ENCODE measurements around the gene SSNA1.

The SSNA1 gene

GRCh38 chr9:137183980-137184595, 4.4 kb upstream of the SSNA1 start:
- H3K9me3 ChIP-seq (ENCODE audit: low read depth, low read length) = no peaks in the 10 kb centered on the region
- H3K36me3 ChIP-seq (ENCODE audit: insufficient read depth, low read length) = peaks cover 8% of the 10 kb centered on the region; the same call in 1 of the 2 replicates
- no peak overlapping the region for H3K4me3 ChIP-seq
- DNase-seq (ENCODE audit: low read depth, low spot score) = no peak
- no peak overlapping the region for H3K9ac ChIP-seq (ENCODE audit: insufficient read length)
- H3K27ac ChIP-seq = no peak overlapping the region
- TF ChIP-seq POLR2AphosphoS5 (IDR thresholded peaks at IDR 0.05; ENCODE audit: borderline replicate concordance, low read depth, low read length) = no peak
- no peak for TF ChIP-seq FOXP2 (optimal IDR thresholded peaks at IDR 0.05; ENCODE audit: control extremely low read depth, extremely low read length, insufficient read depth)
- no peak for TF ChIP-seq EZH2 (IDR thresholded peaks at IDR 0.05)

GRCh38 chr9:137184881-137185660, 3.4 kb upstream of the SSNA1 start:
- peaks cover 11% of the 10 kb centered on the region; the same call in 1 of the 2 replicates for H3K36me3 ChIP-seq (ENCODE audit: insufficient read depth, low read length)
- no peak overlapping the region for H3K27ac ChIP-seq
- no peak for DNase-seq (ENCODE audit: low read depth, low spot score)
- H3K4me3 ChIP-seq = no peak overlapping the region
- no peaks in the 10 kb centered on the region for H3K9me3 ChIP-seq (ENCODE audit: low read depth, low read length)
- TF ChIP-seq EZH2 (IDR thresholded peaks at IDR 0.05) = no peak
- no peak for TF ChIP-seq FOXP2 (optimal IDR thresholded peaks at IDR 0.05; ENCODE audit: control extremely low read depth, extremely low read length, insufficient read depth)
- no peak for TF ChIP-seq POLR2AphosphoS5 (IDR thresholded peaks at IDR 0.05; ENCODE audit: borderline replicate concordance, low read depth, low read length)
- no peak overlapping the region for H3K9ac ChIP-seq (ENCODE audit: insufficient read length)

DNA sequence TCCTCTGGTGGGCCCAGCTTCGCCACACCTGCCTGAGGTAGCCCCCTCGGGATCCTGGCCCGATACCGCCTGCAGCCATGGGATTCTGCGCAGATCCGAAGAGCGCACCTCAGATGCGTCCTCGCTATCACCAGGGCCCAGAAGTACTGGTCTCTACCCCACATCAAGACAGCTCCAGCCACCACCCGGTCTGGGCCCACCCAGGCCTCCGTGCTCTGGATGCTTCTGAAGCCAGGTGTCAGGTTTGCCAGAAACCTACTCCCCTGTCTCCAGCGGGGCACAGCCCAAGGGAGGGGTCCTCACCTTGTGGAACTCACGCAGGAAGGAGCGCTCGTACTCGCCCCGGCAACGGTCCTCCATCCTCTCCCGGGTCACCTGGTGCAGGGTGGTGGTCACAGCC, 2.6 kb upstream of the SSNA1 start:
- Histone ChIP-seq H3K27ac (no peak overlapping the region), H3K4me3 (no peak overlapping the region), H3K9me3 (ENCODE audit: low read depth, low read length) (no peaks in the 10 kb centered on the region), H3K9ac (ENCODE audit: insufficient read length) (no peak overlapping the region), H3K36me3 (ENCODE audit: insufficient read depth, low read length) (peaks cover 14% of the 10 kb centered on the region; the same call in 1 of the 2 replicates)
- no peak for DNase-seq (ENCODE audit: low read depth, low spot score)
- TF ChIP-seq FOXP2 (optimal IDR thresholded peaks at IDR 0.05; ENCODE audit: control extremely low read depth, extremely low read length, insufficient read depth) = no peak
- no peak for TF ChIP-seq EZH2 (IDR thresholded peaks at IDR 0.05)
- no peak for TF ChIP-seq POLR2AphosphoS5 (IDR thresholded peaks at IDR 0.05; ENCODE audit: borderline replicate concordance, low read depth, low read length)

DNA sequence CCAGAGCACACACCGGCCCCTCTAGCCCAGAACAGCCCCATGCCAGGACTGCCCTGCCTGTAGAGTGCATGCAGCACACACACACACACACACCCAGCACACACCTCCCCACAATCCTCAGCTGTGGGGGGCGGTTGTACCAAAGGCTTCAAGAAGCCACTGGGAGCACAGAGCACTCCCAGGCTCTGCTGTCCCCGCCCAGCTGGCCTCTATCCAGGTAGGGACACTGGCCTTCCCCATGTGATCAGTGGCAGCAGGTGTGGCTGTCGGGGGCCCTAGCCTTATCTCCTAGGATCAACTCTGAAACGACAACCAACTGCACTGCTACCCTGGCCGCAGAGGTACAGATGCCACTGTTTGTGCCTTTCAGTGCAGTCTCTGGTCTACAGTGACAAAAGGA, 2.1 kb upstream of the SSNA1 start:
- Histone ChIP-seq H3K4me3 (no peak overlapping the region), H3K36me3 (ENCODE audit: insufficient read depth, low read length) (peaks cover 14% of the 10 kb centered on the region; the same call in 1 of the 2 replicates), H3K9ac (ENCODE audit: insufficient read length) (no peak overlapping the region), H3K27ac (no peak overlapping the region), H3K9me3 (ENCODE audit: low read depth, low read length) (no peaks in the 10 kb centered on the region)
- no peak for DNase-seq (ENCODE audit: low read depth, low spot score)
- no peak for TF ChIP-seq EZH2 (IDR thresholded peaks at IDR 0.05)
- no peak for TF ChIP-seq FOXP2 (optimal IDR thresholded peaks at IDR 0.05; ENCODE audit: control extremely low read depth, extremely low read length, insufficient read depth)
- no peak for TF ChIP-seq POLR2AphosphoS5 (IDR thresholded peaks at IDR 0.05; ENCODE audit: borderline replicate concordance, low read depth, low read length)

GRCh38 chr9:137187386-137187785, 1.1 kb upstream of the SSNA1 start:
- Histone ChIP-seq H3K27ac (no peak overlapping the region), H3K9ac (ENCODE audit: insufficient read length) (peak overlapping the region; percentile 96), H3K9me3 (ENCODE audit: low read depth, low read length) (no peaks in the 10 kb centered on the region), H3K36me3 (ENCODE audit: insufficient read depth, low read length) (peaks cover 14% of the 10 kb centered on the region; the same call in 1 of the 2 replicates), H3K4me3 (peak overlapping the region; percentile 97)
- DNase-seq (ENCODE audit: low read depth, low spot score) = no peak
- TF ChIP-seq FOXP2 (optimal IDR thresholded peaks at IDR 0.05; ENCODE audit: control extremely low read depth, extremely low read length, insufficient read depth) (no peak), POLR2AphosphoS5 (IDR thresholded peaks at IDR 0.05; ENCODE audit: borderline replicate concordance, low read depth, low read length) (no peak), EZH2 (IDR thresholded peaks at IDR 0.05) (no peak)

- Histone ChIP-seq H3K4me3 (peak overlapping the region; percentile 97), H3K9ac (ENCODE audit: insufficient read length) (peak overlapping the region; percentile 96), H3K27ac (peak overlapping the region; percentile 62), H3K36me3 (ENCODE audit: insufficient read depth, low read length) (peaks cover 12% of the 10 kb centered on the region; the same call in 1 of the 2 replicates), H3K9me3 (ENCODE audit: low read depth, low read length) (no peaks in the 10 kb centered on the region)
- DNase-seq (ENCODE audit: low read depth, low spot score) = no peak
- TF ChIP-seq POLR2AphosphoS5 (IDR thresholded peaks at IDR 0.05; ENCODE audit: borderline replicate concordance, low read depth, low read length) (no peak), EZH2 (IDR thresholded peaks at IDR 0.05) (no peak), FOXP2 (optimal IDR thresholded peaks at IDR 0.05; ENCODE audit: control extremely low read depth, extremely low read length, insufficient read depth) (no peak)
Observed at GRCh38 chr9:137188086-137188489, 388 bp upstream of the SSNA1 start.

GRCh38 chr9:137189297-137190295, 1.1 kb downstream of the SSNA1 start:
- Histone ChIP-seq H3K4me3 (peak overlapping the region; percentile 97), H3K36me3 (ENCODE audit: insufficient read depth, low read length) (peaks cover 6% of the 10 kb centered on the region; the same call in 1 of the 2 replicates), H3K9ac (ENCODE audit: insufficient read length) (peak overlapping the region; percentile 96), H3K9me3 (ENCODE audit: low read depth, low read length) (no peaks in the 10 kb centered on the region), H3K27ac (no peak overlapping the region)
- DNase-seq (ENCODE audit: low read depth, low spot score) = no peak
- TF ChIP-seq FOXP2 (optimal IDR thresholded peaks at IDR 0.05; ENCODE audit: control extremely low read depth, extremely low read length, insufficient read depth) (no peak), EZH2 (IDR thresholded peaks at IDR 0.05) (no peak), POLR2AphosphoS5 (IDR thresholded peaks at IDR 0.05; ENCODE audit: borderline replicate concordance, low read depth, low read length) (no peak)
